Muscle layer of colon (tissue), 2 donors: ENCODE results near the gene EFHD1.
"Not testable (repeated sequence)": the region's sequence is repeated elsewhere in the genome, so short reads cannot be mapped to it uniquely, and the experiment has no call there.

Source experiments
- H3K27ac ChIP-seq: one replicate; pipeline ENCODE4 v1.7.0; 2013; ENCODE audit warnings: low read depth, mild to moderate bottlenecking, low read length, moderate library complexity
- H3K27me3 ChIP-seq, 2 donors: one replicate each; pipeline ENCODE4 v1.7.0; 2013; ENCODE audit warnings: low read length in 2 of 2, mild to moderate bottlenecking in 2 of 2; ENCODE audit not compliant: insufficient read depth in 2 of 2, control insufficient read depth in 1 of 2
- H3K36me3 ChIP-seq: one replicate; pipeline ENCODE4 v1.7.0; 2013; ENCODE audit warnings: mild to moderate bottlenecking, low read length; ENCODE audit not compliant: insufficient read depth
- H3K4me1 ChIP-seq: one replicate; pipeline ENCODE4 v1.7.0; 2013; ENCODE audit warnings: mild to moderate bottlenecking, low read length; ENCODE audit not compliant: insufficient read depth
- H3K4me3 ChIP-seq, 2 donors: one replicate each; pipeline ENCODE4 v1.7.0; 2013; ENCODE audit warnings: low read length in 2 of 2, low read depth in 1 of 2, mild to moderate bottlenecking in 1 of 2, moderate library complexity in 1 of 2
- H3K9ac ChIP-seq: one replicate; pipeline ENCODE4 v1.7.0; 2013; ENCODE audit warnings: low read length
- H3K9me3 ChIP-seq: one replicate; pipeline ENCODE4 v1.7.0; 2013; ENCODE audit warnings: mild to moderate bottlenecking, low read length
- donor health status: abdominal sarcoma.
- donor health status: Adenocarcinoma of cecum.

EFHD1 gene

GRCh38 chr2:232622563-232622962 is 10.8 kb upstream of the EFHD1 start:
- no peak overlapping the region for H3K27ac ChIP-seq
- no peaks in the 10 kb centered on the region for H3K36me3 ChIP-seq
- no peaks in the 10 kb centered on the region for H3K27me3 ChIP-seq
- no peaks in the 10 kb centered on the region for H3K4me1 ChIP-seq
- H3K9ac ChIP-seq, result no peak overlapping the region
- no peak overlapping the region for H3K4me3 ChIP-seq
- H3K9me3 ChIP-seq, result no peaks in the 10 kb centered on the region

DNA sequence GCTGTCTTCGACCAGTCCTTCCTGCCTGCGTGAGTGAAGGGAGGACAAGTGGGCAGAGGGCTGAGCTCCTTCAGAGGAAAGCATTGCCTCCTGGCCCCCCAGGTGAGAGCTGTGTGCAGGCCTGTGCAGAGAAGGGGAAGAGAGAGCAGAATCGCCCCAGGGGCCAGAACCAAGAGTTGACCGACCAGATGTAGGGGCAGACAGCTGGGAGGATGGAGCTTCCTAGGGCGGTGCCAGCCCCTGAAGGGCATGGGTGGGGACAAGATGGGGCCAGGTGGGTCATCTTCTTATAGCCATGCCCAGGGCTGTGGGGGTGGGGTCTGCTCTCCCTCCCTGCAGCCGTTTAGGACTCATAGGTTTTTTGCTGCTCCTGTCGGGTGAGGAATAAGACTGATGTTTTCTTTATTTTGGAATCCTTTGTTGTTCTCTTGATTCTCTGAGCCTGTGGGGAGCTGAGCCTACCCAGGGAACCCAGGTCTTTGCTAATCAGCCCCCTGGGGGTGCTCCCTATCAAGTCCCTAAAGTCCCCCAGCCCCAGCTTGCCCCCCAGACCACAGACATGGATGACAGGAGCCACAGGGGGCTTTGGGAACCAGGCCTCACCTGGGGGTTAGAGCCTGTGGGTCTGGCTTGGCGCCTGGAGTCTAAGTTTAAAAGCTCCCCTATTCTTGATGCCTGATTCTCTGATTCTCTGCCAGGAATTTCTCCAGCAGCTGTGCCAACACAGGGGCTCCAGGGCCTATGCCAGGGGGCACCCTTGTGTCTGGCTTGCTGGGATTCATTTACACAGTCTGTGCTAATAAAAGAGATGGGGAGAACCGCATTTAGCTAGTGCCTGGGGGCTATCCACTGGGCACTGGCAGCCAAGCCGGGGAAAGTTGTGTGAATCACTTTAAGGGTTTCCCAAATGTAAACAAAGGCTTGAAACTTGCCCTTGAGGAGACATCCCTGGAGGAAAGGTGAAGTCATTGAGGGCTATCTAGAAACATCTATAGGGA is 9.3 kb upstream of the EFHD1 start:
- Histone ChIP-seq H3K27ac (no peak overlapping the region), H3K36me3 (no peaks in the 10 kb centered on the region), H3K9me3 (no peaks in the 10 kb centered on the region), H3K27me3 (peaks cover 0 to 1% of the 10 kb centered on the region in 2 donors), H3K4me3 (no peak overlapping the region), H3K9ac (no peak overlapping the region), H3K4me1 (no peaks in the 10 kb centered on the region)

DNA sequence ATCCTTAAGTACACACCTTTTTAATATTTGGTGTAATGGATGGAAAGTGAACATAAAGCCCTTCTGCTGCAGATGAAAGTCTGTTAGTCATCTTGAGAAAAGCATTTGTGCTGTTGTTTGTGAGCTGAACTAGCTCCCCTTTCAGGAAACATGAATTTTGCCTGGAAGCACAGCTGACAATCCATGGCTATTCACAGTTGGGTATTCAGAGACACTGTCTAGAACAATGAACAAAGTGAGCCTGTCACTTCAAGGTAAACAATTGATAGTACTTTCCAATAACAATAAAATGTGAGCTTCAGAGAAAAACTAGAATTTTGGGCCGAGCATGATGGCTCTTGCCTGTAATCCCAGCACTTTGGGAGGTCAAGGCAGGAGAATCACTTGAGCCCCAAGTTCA is 6.8 kb upstream of the EFHD1 start:
- no peak overlapping the region for H3K27ac ChIP-seq
- H3K27me3 ChIP-seq, result peaks cover 4 to 7% of the 10 kb centered on the region in 2 donors
- no peaks in the 10 kb centered on the region for H3K36me3 ChIP-seq
- H3K9ac ChIP-seq, result no peak overlapping the region
- no peaks in the 10 kb centered on the region for H3K4me1 ChIP-seq
- no peak overlapping the region for H3K4me3 ChIP-seq
- H3K9me3 ChIP-seq, result no peaks in the 10 kb centered on the region

DNA sequence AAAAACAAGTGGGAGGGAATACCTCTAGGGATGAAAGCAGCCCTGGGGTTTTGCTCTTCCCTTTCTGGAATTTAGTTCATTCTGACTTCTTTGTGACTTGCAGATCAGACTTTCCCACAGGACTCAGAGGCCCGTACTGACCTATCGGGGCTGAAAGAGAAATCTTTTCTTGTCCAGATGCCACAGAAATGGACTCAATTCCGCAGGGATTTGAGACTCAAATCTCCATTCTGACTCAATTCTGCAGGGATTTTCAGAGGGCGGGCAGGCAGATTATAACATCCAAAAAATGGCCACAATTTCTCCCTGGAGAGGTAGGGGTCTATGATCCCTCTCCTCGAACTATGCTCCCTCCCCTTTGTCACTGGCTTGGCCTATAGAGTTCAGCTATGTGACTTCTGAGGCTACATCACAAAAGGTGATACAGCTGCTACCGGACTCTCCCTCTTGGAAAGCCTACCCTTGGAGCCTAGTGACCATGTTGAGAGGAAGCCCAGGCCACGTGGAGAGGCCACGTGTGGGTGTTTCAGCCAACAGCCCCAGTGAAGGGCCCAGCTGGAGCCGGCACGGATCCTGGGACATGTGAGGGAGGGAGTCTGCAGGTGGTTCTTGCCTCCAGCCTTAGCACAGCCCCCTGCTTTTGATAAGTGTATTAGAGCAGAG is 4.8 kb upstream of the EFHD1 start:
- H3K27ac ChIP-seq, result no peak overlapping the region

GRCh38 chr2:232629129-232629475 is 4.3 kb upstream of the EFHD1 start:
- Histone ChIP-seq H3K36me3 (no peaks in the 10 kb centered on the region), H3K27me3 (peaks cover 15 to 30% of the 10 kb centered on the region in 2 donors), H3K4me3 (no peak overlapping the region), H3K9ac (no peak overlapping the region), H3K27ac (no peak overlapping the region), H3K9me3 (no peaks in the 10 kb centered on the region), H3K4me1 (peaks cover 4% of the 10 kb centered on the region)

More for the DNA sequence above, 4.8 kb upstream of the EFHD1 start:
- H3K4me3 ChIP-seq, result no peak overlapping the region
- H3K4me1 ChIP-seq, result peaks cover 4% of the 10 kb centered on the region
- no peaks in the 10 kb centered on the region for H3K36me3 ChIP-seq
- no peaks in the 10 kb centered on the region for H3K9me3 ChIP-seq
- H3K9ac ChIP-seq, result no peak overlapping the region
- H3K27me3 ChIP-seq, result peaks cover 15 to 25% of the 10 kb centered on the region in 2 donors

GRCh38 chr2:232632229-232632903 is 1.0 kb upstream of the EFHD1 start:
- H3K36me3 ChIP-seq, result no peaks in the 10 kb centered on the region
- peaks cover 15 to 44% of the 10 kb centered on the region in 2 donors for H3K27me3 ChIP-seq
- H3K4me1 ChIP-seq, result peaks cover 4% of the 10 kb centered on the region
- no peak overlapping the region for H3K9ac ChIP-seq
- no peak overlapping the region for H3K27ac ChIP-seq
- no peak overlapping the region for H3K4me3 ChIP-seq
- H3K9me3 ChIP-seq, result no peaks in the 10 kb centered on the region

DNA sequence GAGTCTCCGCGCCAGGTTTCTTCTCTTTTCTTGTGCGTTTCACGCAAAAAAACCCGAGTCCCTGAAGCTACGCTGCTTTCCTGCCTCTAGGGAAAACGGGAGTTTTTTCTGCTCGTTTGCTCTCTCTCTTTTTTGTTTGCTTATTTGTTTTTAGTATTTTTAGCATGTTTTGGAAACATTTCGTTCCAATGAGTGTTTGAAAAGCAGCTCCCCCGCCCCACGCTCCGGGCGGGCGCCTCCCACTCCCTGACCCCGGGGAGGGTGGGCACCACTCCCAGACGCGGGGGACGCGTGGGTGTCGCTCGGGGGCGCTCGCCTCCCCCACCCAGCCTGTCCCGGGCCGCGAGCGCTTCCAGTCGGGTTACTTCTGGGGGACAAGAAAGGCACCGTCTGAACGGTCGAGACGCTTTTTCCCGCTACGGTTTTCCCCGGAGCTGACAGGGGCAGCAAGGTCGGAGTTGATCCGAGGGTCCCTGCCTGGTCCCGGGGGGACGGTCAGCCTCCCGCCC is 446 bp upstream of the EFHD1 start:
- H3K36me3 ChIP-seq, result no peaks in the 10 kb centered on the region
- no peaks in the 10 kb centered on the region for H3K9me3 ChIP-seq
- H3K27me3 ChIP-seq, result peaks cover 15 to 44% of the 10 kb centered on the region in 2 donors
- no peak overlapping the region for H3K27ac ChIP-seq
- peaks cover 4% of the 10 kb centered on the region for H3K4me1 ChIP-seq
- H3K9ac ChIP-seq, result no peak overlapping the region
- peak overlapping the region; percentile 47 to 52 for H3K4me3 ChIP-seq

GRCh38 chr2:232634206-232635150 is 1.1 kb downstream of the EFHD1 start:
- Histone ChIP-seq H3K36me3 (no peaks in the 10 kb centered on the region), H3K27ac (no peak overlapping the region), H3K9me3 (no peaks in the 10 kb centered on the region), H3K27me3 (peaks cover 10 to 44% of the 10 kb centered on the region in 2 donors), H3K4me1 (peaks cover 4% of the 10 kb centered on the region), H3K9ac (no peak overlapping the region), H3K4me3 (peak overlapping the region; percentile 47 to 52)

GRCh38 chr2:232635376-232635775 is 2.0 kb downstream of the EFHD1 start:
- not testable (repeated sequence) for H3K27ac ChIP-seq, H3K36me3 ChIP-seq, H3K9me3 ChIP-seq, H3K4me1 ChIP-seq, H3K9ac ChIP-seq, H3K4me3 ChIP-seq
- H3K27me3 ChIP-seq, result peaks cover 10 to 44% of the 10 kb centered on the region in 2 donors

DNA sequence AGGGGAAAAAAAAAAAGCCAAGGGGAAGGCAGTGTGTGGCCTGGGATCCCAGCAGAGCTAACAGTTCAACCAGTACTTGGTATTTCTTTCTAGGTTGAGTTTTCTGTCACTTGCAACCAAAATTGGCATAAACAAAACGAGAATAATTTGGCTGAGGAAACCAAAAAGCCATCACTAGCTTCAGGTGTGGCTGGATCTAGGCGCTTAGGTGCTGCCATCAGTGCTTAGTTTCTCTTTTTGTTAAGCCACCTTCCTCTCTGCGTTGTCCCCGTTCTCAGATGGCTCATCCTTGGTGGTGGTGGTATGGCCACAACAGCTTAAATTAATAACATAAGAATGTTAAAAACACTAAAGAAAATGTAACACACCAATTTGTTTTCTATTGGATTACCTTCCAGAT is 2.4 kb downstream of the EFHD1 start:
- H3K9ac ChIP-seq, result no peak overlapping the region
- no peak overlapping the region for H3K4me3 ChIP-seq
- H3K4me1 ChIP-seq, result peaks cover 4% of the 10 kb centered on the region
- H3K9me3 ChIP-seq, result no peaks in the 10 kb centered on the region
- no peaks in the 10 kb centered on the region for H3K36me3 ChIP-seq
- peaks cover 10 to 43% of the 10 kb centered on the region in 2 donors for H3K27me3 ChIP-seq
- no peak overlapping the region for H3K27ac ChIP-seq
